HG03135 (cell line): Measurements from ENCODE around the gene CRELD1.

Experiments
- ATAC-seq: cut with Tn5 transposase; IDR thresholded peaks from one replicate; pipeline ENCODE4 v1.9.1; 2021; ENCODE audit warnings: mild to moderate bottlenecking, moderate library complexity; ENCODE audit not compliant: unreplicated experiment

CRELD1 gene

DNA sequence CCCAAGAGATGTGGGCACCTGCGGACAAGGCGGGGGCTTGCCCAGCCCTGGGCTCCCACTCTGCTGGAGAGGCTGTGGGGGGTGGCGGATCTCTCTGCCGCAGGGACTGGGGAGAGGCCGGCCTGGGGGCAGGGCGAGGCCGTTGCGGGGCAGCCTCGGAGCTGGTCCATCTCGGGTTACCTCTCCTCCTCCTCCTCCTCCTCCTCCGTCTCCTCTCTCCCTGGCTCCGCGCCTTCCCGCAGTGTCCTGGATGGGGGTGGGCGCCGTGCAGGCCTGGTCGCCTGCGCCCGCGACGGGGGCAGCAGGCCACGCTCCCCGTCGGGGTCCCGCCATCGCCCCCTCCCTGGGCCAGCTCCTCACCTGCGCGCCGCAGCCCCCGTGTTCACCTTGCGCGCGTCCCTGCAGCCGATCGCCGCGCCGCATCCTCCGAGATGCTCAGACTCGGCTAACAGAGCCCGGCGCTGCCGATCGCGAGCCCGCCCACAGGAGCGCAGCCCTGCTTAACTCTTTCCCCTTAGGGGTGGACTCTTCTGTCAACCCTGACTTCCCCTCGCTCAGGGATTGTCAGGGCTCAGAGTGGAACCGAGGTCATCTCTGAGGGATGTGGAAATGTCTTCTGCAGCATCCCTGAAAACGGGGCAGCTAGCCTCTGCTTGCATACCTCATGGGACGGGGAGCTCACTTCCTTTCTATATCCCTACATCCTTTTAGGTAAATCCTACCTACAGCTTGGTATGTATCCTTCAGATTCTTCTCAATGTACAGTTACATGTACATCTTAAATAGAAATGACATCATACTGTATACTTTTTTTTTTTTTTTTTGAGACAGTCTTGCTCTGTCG lies 18.6 kb downstream of the CRELD1 start, which contains the start of gene PRRT3:
Gene PRRT3, minus strand, starts transcription at position 447 of the 844 bp plus-strand sequence. CDS start 2,293 bp downstream, outside the sequence.
- peak; percentile 66 for ATAC-seq

DNA sequence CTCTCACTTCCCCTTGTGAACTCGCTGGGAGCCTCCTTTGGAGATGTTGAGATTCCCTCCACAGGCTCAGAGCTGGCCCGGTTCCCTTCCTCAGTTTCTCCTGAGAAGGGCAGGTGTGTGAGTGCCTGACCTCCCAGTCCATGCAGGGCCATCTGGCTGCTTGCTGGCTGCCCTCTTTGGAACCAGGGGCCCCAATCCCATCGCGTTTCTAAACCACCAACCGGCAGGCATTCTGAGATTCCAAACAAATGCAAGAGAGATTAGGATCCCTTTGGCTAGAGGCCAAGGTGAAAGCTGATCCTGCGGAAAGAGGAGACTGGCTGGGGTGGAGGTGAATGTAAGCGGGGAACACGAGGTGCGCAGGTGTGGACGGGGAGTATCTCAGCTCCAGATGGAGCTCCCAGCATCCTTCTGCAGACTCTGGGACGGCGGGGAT lies 21.5 kb downstream of the CRELD1 start:
- no peak for ATAC-seq

DNA sequence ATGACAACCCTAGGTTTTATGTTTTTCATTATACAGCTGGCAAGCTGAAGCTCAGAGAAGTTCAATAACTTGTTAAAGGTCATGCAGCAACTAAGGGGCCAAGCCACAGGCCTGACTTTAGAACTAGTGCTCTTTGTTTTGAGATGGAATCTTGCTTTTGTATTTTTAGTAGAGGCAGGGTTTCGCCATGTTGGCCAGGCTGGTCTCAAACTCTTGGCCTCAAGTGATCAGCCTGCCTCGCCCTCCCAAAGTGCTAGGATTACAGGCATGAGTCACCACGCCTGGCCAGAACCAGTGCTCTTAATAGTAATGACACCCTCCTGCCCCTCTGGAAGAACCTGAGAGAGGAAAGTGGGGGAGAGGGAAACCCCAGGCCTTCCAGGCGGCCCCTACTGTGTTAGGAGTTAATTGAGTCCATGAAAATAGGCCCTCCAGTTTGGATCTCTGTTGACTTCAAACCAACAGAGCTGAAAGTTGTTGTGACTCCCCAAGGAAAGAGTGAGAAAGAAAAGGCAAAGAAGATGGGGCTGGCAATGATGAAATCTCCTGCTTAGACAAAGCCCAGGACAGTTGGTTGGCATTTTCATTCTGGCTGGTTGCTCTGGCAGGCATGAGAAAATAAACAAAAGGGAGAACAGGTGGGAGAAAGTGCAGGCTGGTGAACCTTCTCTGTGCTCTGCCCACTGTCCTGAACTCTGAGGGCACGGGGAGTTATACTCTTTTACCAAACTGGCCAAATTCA lies 22.1 kb downstream of the CRELD1 start:
- no peak for ATAC-seq

DNA sequence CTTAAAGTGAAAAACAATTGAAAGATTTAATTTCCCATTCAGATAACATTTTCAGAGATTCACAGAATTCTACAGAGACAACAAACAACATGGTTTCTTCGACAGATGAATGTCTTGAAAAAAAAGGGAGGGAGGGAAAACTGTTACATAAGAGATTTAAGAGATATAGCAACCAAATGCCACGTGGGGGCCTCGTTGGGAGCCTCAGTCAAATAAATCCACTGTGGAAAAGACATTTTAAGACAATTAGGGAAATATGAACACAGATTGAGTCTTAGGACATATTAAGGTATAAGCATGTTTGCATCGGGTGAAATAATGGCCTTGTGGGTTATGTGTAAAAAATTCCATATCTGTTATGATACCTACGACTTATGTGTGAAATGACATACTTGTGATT lies 23.6 kb downstream of the CRELD1 start:
- no peak for ATAC-seq

DNA sequence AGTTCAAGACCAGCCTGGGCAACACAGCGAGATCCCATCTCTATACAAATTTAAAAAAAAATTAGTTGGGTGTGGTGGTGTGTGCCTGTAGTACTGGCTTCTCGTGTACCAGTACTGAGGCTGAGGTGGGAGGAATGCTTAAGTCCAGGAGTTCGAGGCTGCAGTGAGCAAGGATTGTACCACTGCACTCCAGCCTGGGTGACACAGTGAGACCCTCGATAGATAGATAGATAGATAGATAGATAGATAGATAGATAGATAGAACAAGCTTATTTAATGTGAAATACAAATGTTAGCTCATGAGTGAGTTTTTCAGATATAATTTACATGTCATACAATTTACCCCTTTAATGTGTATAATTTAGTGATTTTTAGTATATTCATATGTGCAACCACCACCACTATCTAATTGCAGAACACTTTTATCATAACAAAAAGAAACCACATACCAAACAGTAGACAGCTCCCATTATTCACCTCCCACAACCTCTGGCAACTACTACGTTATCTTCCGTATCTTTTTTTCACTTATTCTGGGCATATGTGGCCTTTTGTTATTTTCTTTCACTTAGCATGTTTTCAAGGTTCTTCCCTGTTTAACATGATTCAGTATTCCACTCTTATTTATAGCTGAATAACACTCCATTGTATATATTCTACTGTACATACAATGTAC lies 31.7 kb downstream of the CRELD1 start:
- ATAC-seq: no peak

DNA sequence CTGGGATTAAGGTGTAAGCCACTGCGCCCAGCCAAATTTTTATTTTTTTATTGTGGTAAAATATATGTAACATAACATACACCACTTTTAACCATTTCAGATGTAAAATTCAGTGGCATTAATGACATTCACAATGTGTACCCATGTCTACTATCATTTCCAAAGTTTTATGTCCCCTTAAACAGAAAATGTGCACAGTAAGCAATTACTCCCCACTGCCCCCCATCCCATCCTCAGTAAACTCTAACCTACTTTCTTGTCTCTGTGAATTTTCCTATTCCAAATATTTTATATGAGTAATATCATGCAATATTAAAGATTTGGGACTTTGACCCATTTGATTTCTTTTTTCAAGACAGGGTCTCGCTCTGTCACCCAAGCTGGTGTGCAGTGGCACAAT lies 33.2 kb downstream of the CRELD1 start:
- no peak for ATAC-seq

DNA sequence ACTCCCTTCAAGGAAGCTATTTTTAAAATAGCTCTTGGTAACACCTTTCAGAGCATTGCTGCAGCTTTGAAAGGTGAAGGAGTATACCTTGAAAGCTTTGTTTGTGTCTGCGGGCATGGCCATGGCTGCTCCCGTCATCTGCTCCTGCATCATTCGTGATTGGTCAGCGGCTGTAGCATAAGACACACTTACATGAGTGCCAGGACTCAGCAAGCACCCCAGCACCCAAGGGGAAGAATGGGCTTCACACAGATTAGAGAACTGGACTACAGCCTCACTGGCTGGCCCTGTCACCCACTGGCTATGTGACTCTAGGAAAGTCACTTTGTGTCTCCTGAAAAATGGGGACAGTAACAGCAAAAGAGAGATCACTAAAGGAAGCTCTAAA lies 36.0 kb downstream of the CRELD1 start:
- ATAC-seq: no peak

DNA sequence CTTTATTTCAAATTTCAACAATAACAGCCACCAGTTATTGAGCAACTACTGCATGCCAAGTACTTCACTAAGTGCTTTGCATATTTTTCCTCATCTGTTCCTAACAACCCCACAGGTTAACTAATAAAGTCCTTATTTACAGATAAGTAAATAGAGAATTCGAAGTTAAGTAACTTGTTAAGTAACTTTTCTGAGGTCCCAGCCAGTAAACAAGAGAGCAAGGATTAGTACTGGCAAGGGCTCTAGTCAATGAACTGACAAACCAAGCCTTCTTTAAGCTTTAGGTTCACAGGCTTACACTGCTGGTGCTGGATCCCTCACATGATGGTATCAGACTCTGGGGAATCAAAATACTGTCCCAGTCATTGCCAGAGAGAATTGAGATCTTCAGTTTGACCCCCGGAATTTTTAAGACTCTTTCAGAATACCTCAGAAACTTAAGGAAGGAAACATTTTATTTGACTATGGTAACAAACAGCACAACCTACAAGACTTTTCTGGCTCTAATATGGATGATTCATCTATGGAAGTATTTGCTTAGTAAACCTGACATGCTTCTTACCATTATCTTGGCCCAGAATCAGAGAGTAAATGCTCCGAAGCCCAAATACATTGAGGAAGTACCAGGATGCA lies 36.5 kb downstream of the CRELD1 start:
- no peak for ATAC-seq

DNA sequence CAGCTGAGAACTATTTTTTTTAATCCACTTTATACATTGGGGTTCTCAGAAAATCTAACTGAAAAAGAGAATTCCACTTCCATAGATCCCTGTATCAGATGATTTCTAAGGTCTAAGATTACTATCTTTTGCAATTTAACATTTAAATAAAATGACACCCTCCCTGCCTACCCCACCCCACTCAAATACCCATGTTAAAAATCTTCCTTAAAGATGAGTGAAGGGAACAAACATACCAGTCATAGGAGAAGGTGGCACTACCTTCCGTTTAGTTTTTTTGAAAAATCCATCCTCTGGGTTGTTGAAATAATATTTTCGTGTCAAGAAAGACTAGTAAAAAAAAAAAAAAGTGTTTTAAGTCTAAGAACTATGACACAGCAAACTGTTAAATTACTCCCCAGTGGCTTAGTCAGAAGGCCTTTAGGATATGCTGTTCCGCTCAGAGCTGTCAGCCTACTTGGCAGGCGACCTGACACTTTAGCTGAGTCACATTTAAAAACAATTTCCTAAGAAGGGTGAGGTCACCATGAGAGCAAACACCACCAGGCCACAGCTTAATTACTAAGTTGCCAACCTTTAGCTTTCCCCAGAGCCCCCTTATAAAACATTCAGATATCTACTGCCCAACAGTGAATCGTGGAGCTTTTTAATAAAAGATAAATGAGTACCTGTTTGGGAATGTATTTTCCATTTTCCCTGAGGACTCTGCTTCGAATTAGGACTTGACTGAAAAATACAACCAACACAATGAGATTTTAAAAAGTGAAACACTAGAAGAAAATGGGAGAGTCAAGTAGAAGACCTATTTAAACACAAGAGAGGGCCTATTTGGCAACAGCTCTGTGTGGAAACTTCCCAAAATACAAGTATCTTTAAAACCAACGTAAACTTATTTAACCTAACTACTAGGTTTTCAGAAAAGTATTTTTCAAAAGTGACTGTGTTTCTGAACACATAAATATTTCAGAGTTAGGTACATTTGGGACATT lies 43.4 kb downstream of the CRELD1 start:
- no peak for ATAC-seq

DNA sequence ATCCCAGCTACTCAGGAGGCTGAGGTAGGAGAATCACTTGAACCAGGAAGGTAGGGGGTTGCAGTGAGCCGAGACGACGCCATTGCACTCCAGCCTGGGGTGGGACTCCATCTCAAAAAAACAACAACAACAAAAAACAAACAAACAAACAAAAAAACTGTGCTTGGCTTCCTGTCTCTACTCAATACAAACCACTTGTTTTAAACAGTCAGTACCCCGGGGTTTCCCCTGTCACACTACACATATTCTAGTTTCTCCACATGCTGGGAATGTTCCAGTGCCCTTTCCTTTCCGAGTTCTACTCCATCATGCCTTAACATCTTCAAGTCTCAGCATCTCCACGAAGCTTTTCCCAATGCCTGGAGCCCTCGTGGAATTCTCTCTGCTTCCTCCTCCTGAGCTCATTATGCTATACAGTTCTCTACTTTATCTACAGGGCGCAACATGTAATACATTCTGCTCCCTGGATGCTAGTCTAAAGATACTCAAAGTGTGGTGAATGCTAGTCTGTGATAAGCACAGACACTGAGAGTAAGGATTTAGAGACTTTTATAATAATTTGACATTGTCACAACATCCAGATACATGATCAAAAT lies 45.2 kb downstream of the CRELD1 start:
- no peak for ATAC-seq

DNA sequence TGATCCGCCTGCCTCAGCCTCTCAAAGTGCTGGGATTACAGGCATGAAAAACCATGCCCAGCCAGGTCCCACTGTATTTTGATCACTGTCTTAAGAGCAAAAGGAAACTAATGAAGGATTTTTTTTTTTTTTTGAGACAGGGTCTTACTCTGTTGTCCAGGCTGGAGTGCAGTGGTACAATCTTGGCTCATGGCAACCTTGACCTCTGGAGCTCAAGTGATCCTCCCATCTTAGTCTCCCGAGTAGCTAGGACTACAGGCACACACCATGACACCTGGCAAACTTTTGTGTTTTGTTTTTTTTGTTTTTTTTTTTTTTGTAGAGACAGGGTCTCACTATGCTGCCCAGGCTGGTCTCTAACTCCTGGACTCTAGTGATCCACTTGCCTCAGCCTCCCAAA lies 46.6 kb downstream of the CRELD1 start:
- no peak for ATAC-seq

DNA sequence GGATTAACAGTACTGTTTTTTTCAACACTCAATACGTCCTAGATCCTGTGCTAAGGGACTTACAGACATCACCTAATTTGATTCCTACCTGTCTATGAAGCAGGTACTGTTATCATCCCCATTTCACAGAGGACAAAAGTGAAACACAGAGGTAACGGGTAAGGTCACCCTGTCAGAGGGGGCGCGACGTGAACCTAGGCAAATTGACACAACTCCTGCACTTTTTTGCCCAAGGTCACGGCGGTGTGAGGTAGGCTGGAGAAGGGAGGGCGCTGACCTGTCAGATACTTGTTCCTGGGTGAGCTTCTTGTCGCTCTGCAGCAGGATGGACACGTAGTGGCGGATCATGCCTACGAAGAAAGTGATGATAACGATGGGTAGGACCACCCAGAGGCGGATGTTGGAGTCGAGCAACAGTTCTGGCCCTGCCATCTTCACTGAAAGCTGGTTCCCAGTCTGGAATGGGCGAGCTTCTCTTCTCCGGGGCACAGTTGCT lies 52.6 kb downstream of the CRELD1 start:
- ATAC-seq: peak; percentile 28

DNA sequence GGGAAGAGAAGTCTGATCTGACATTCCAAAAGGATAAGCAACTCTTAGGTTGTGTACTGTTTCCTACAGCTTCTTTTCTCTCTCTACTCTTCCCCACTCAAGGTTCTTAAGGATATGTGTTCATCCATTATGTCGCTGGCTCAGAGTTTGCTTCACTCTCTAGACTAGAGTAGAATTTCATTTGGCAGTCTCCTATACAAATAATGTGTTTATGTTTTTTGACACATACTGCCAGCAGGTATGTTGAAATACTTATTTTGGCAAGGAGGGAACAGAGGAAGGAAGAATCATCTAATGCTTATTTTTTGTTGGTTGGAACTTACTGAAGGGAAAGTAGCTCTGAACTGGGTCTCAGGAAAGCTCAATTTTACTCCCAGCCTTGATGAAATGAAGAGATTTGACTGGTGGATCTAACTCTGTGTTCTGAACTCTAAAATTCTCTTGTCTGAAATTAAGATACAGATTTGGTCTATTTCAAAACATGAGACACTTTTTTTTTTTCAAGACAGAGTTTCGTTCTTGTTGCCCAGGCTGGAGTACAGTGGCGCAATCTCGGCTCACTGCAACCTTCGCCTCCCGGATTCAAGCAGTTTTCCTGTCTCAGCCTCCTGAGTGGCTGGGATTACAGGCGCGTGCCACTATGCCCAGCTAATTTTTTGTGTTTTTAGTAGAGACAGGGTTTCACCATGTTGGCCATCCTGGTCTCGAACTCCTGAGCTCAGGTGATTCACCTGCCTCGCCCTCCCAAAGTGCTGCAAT lies 60.6 kb downstream of the CRELD1 start:
- ATAC-seq: no peak
